Astrocyte (in vitro differentiated cells and primary cell): ENCODE results near the gene TEX50. TPM values are rescaled to one million over a fixed set of nuclear protein-coding genes. Genes with fewer than 3 reads are reported as not detected.

Experiments used
- DNase-seq: peaks from one replicate; pipeline ENCODE4 v3.0.0-alpha.2; 2010; ENCODE audit warnings: low read depth
- FAIRE-seq: peaks from 2 replicates; lab custom pipeline; 2011; peaks lifted over from hg19 to GRCh38; lab: Jason Lieb, UNC
- H2AFZ ChIP-seq: 2 replicates; pipeline ENCODE4 v1.6.0; 2012; ENCODE audit warnings: low read depth, low read length, inconsistent platforms
- H3K27ac ChIP-seq: 2 replicates; pipeline ENCODE4 v1.5.1; 2011; ENCODE audit warnings: low read depth, low read length, inconsistent platforms
- H3K27me3 ChIP-seq: 2 replicates; pipeline ENCODE4 v1.6.0; 2011; ENCODE audit warnings: low read length, inconsistent platforms; ENCODE audit not compliant: insufficient read depth
- H3K36me3 ChIP-seq: 2 replicates; pipeline ENCODE4 v1.5.1; 2011; ENCODE audit warnings: low read length, inconsistent platforms; ENCODE audit not compliant: insufficient read depth
- H3K4me1 ChIP-seq: 2 replicates; pipeline ENCODE4 v1.5.1; 2011; ENCODE audit warnings: low read length, inconsistent platforms; ENCODE audit not compliant: insufficient read depth
- H3K4me2 ChIP-seq: 2 replicates; pipeline ENCODE4 v1.6.0; 2012; ENCODE audit warnings: low read length, inconsistent platforms
- H3K4me3 ChIP-seq: 2 replicates; pipeline ENCODE4 v1.5.1; 2011; ENCODE audit warnings: low read depth, mild to moderate bottlenecking, low read length, inconsistent platforms; ENCODE audit not compliant: insufficient read depth
- H3K79me2 ChIP-seq: 2 replicates; pipeline ENCODE4 v1.6.0; 2012; ENCODE audit warnings: mild to moderate bottlenecking, low read length, inconsistent platforms; ENCODE audit not compliant: insufficient read depth
- H3K9ac ChIP-seq: 2 replicates; pipeline ENCODE4 v1.6.0; 2012; ENCODE audit warnings: mild to moderate bottlenecking, low read length, inconsistent platforms
- H3K9me3 ChIP-seq: 2 replicates; pipeline ENCODE4 v1.5.1; 2012; ENCODE audit warnings: low read depth, mild to moderate bottlenecking, low read length, inconsistent platforms; ENCODE audit not compliant: insufficient read depth
- H4K20me1 ChIP-seq: 2 replicates; pipeline ENCODE4 v1.6.0; 2012; ENCODE audit warnings: low read length, inconsistent platforms; ENCODE audit not compliant: insufficient read depth
- H3K27ac Mint-ChIP-seq: one replicate; pipeline ENCODE4 v1.8.0; 2021; ENCODE audit warnings: mild to moderate bottlenecking, mixed read lengths; ENCODE audit not compliant: unreplicated experiment
- H3K27me3 Mint-ChIP-seq: one replicate; pipeline ENCODE4 v1.8.0; 2021; ENCODE audit warnings: low read depth, mixed read lengths; ENCODE audit not compliant: unreplicated experiment
- H3K36me3 Mint-ChIP-seq: one replicate; pipeline ENCODE4 v1.8.0; 2021; ENCODE audit warnings: low read depth, mixed read lengths; ENCODE audit not compliant: unreplicated experiment
- H3K4me1 Mint-ChIP-seq: one replicate; pipeline ENCODE4 v1.8.0; 2021; ENCODE audit warnings: low read depth, mixed read lengths; ENCODE audit not compliant: unreplicated experiment
- H3K4me3 Mint-ChIP-seq: one replicate; pipeline ENCODE4 v1.8.0; 2021; ENCODE audit warnings: mild to moderate bottlenecking, moderate library complexity, mixed read lengths; ENCODE audit not compliant: unreplicated experiment
- H3K9me3 Mint-ChIP-seq: one replicate; pipeline ENCODE4 v1.8.0; 2021; ENCODE audit warnings: mild to moderate bottlenecking, mixed read lengths; ENCODE audit not compliant: unreplicated experiment
- CTCF ChIP-seq: IDR thresholded peaks from 2 replicates; pipeline ENCODE4 v1.5.1; 2011; ENCODE audit warnings: low read depth, mild to moderate bottlenecking, inconsistent platforms, low read length, moderate library complexity; ENCODE audit not compliant: insufficient read depth
- EZH2 ChIP-seq: IDR thresholded peaks from 2 replicates; pipeline ENCODE4 v1.6.1; 2012; ENCODE audit warnings: mild to moderate bottlenecking, low read length, inconsistent platforms; ENCODE audit not compliant: insufficient read depth
- total RNA-seq: library from RNA; stranded (reverse); gene quantifications from 2 replicates; pipeline ENCODE4 v1.2.1, GENCODE V29; 2021

TEX50 gene
- total RNA-seq, 1 donor from 2014 or later = not detected

- Histone ChIP-seq H3K4me1 (no peaks in the 10 kb centered on the region), H3K9me3 (no peaks in the 10 kb centered on the region), H3K36me3 (no peaks in the 10 kb centered on the region), H4K20me1 (no peaks in the 10 kb centered on the region), H3K9ac (no peak overlapping the region), H2AFZ (no peak overlapping the region), H3K4me2 (no peak overlapping the region), H3K27me3 (no peaks in the 10 kb centered on the region), H3K79me2 (no peaks in the 10 kb centered on the region), H3K4me3 (no peak overlapping the region), H3K27ac (no peak overlapping the region)
- H3K4me3 Mint-ChIP-seq = no peak overlapping the region
- H3K36me3 Mint-ChIP-seq = peaks cover 6% of the 10 kb centered on the region
- H3K27me3 Mint-ChIP-seq = no peaks in the 10 kb centered on the region
- H3K4me1 Mint-ChIP-seq = peaks cover 4% of the 10 kb centered on the region
- H3K9me3 Mint-ChIP-seq = no peaks in the 10 kb centered on the region
- TF ChIP-seq EZH2 (no peak), CTCF (no peak)
- no peak for DNase-seq
- H3K27ac Mint-ChIP-seq = no peak overlapping the region
- no peak for FAIRE-seq
Measured at GRCh38 chr1:173646656-173647055, 11.5 kb downstream of the TEX50 start.

- no peak overlapping the region for H3K9ac ChIP-seq
- Mint-ChIP-seq H3K36me3 (peaks cover 3% of the 10 kb centered on the region), H3K27me3 (no peaks in the 10 kb centered on the region), H3K4me1 (peaks cover 4% of the 10 kb centered on the region), H3K9me3 (peaks cover 2% of the 10 kb centered on the region), H3K4me3 (no peak overlapping the region), H3K27ac (no peak overlapping the region)
- no peak for FAIRE-seq
- H3K79me2 ChIP-seq = no peaks in the 10 kb centered on the region
- H3K27ac ChIP-seq = no peak overlapping the region
- H2AFZ ChIP-seq = no peak overlapping the region
- no peak for TF ChIP-seq EZH2
- TF ChIP-seq CTCF = no peak
- no peaks in the 10 kb centered on the region for H3K9me3 ChIP-seq
- H3K4me2 ChIP-seq = no peak overlapping the region
- H3K36me3 ChIP-seq = no peaks in the 10 kb centered on the region
- H3K4me1 ChIP-seq = no peaks in the 10 kb centered on the region
- no peak for DNase-seq
- H3K4me3 ChIP-seq = no peak overlapping the region
- H4K20me1 ChIP-seq = no peaks in the 10 kb centered on the region
- no peaks in the 10 kb centered on the region for H3K27me3 ChIP-seq
Measured at GRCh38 chr1:173648880-173649605, 13.9 kb downstream of the TEX50 start.

GRCh38 chr1:173660306-173660705 is 25.2 kb downstream of the TEX50 start:
- Histone ChIP-seq H3K4me2 (no peak overlapping the region), H3K27ac (no peak overlapping the region), H3K9me3 (peaks cover 4% of the 10 kb centered on the region), H3K79me2 (no peaks in the 10 kb centered on the region), H3K36me3 (no peaks in the 10 kb centered on the region), H4K20me1 (no peaks in the 10 kb centered on the region), H3K27me3 (no peaks in the 10 kb centered on the region), H3K4me1 (no peaks in the 10 kb centered on the region), H3K9ac (no peak overlapping the region), H2AFZ (no peak overlapping the region), H3K4me3 (no peak overlapping the region)
- H3K27ac Mint-ChIP-seq = no peak overlapping the region
- H3K27me3 Mint-ChIP-seq = no peaks in the 10 kb centered on the region
- peaks cover 19% of the 10 kb centered on the region for H3K4me1 Mint-ChIP-seq
- peaks cover 25% of the 10 kb centered on the region for H3K36me3 Mint-ChIP-seq
- H3K4me3 Mint-ChIP-seq = no peak overlapping the region
- TF ChIP-seq CTCF (no peak), EZH2 (no peak)
- FAIRE-seq (no peak), DNase-seq (no peak)
- peaks cover 6% of the 10 kb centered on the region for H3K9me3 Mint-ChIP-seq
